Pulmonary artery endothelial cell (primary cell): Measurements from ENCODE around the gene NHS. TPM values are rescaled to one million over a fixed set of nuclear protein-coding genes. Genes with fewer than 3 reads are reported as not detected.

ENCODE experiments used
- DNase-seq: peaks from one replicate; pipeline ENCODE4 v3.0.0-alpha.2; 2011; ENCODE audit warnings: low read depth, low spot score
- total RNA-seq: library from RNA; depleted of rRNA; stranded (reverse); fragments of >200 nt; gene quantifications from 2 replicates; pipeline ENCODE4 v1.2.3, GENCODE V29; 2014

The NHS gene
- total RNA-seq, 1 donor from 2014 or later = 0.07 TPM

DNA sequence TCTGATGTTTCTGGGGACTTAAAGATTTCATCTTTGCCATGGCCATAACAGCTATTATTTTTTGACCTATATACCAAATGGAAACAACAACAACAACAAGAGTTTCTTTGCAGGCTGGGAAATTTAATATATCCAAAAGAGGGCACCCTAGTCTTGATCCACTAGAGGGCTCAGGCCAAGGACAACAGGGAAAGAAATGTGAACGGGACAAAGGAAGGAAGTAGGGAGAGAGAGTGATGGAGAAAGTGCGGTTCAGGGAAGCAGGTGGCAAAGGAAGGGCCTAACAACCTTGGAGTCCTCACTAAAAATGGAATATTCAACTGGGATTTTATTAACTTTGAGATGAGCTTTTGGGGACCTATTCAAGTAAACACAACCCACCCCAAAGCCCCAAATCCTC is 294.5 kb downstream of the NHS start:
- DNase-seq = no peak

- no peak for DNase-seq
These were observed 294.9 kb downstream of the NHS start for GRCh38 chrX:17669891-17670290.

DNA sequence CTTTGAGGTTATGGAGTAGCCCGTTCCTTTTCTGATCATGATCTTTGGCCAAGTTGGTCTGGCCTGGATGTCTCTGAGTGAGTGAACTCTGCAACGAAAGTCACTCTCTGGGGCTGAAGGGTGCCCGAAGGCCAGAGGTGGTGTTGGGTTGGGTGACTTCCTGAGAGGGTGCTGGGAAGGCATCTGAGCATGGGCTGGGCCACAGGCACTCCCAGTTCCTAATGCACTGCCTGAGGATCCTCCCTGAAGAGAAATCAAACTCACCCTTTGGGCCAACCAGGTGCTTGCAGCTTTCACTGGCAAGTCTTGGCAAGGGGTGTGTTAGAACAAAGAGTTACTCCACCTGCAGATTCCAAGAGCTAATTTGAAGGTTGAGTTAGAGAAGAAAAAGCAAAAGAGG is 295.9 kb downstream of the NHS start:
- no peak for DNase-seq

GRCh38 chrX:17674601-17675000 is 299.6 kb downstream of the NHS start:
- no peak for DNase-seq

- DNase-seq = no peak
These were observed 304.3 kb downstream of the NHS start for GRCh38 chrX:17679261-17679660.

DNA sequence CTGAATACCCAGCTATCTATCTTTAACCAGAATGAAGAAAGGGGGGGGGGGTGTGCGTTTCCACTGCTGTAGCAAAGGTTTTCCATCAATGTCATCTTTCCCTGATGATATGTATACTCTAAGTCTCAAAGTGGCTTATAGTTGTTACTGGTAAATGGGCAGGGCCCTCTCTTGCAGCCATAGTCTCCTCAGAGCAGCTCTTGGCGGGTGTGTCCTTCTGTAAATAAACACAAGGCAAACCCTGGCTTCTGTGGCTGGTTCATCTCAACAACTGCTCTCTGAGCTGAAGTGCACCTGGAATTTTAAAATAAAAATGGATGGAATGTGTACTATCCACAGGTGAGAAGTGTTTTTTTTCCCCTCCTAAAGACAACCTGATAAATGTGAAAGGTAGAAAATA is 304.8 kb downstream of the NHS start:
- no peak for DNase-seq

DNA sequence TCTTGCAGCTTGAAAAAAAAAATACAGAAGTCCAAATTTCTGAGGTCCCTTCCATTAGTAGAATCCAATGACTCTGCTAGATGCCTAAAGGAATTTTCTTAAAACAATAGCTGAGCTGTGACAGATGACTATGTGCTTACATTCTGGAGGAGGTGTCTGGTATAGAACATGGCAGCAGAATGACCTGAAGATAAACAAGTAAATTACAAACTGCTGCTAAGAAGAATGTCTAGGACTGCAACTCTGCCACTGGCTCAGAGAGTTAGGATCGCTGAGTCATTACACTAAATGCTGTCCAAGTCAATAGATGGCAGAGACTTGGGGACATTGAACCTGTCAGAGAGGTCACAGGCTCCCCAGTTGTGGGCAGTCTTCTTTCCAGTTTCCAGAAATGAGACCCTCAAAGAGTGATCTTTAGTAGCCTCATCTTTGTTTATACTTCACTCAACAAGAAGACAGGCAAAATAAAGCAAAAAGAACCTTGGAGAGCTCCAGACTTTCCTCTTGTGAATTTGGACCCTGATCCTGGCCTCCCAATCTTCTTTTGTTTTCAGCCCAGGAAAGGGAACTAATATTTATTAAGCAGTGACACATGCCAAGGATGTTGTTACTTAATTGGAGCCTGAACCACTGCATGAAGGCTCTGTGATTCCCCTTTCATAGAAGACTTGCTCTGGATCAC is 305.9 kb downstream of the NHS start:
- DNase-seq = no peak

- DNase-seq = no peak
These were observed 307.3 kb downstream of the NHS start for GRCh38 chrX:17682259-17682658.

DNA sequence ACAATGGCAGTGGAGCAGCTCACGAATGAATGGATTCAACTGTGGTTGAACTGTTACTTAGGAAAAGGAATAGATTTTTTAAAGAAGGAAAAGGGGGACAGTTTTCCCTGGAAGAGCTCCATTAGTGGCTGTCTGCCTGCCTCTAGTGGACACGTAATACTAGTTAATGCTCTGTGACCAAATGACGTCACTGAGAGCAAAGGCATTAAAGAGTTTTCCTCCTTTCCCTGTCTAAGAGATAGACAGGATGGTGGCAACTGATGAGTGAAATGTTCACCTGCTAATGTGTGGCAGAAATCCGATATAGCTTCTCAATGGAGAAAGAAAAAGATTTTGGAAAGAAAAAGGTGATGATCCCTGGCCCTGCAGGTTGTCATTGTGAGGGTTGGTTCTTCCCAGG is 310.0 kb downstream of the NHS start:
- no peak for DNase-seq

- DNase-seq = no peak
These were observed 312.6 kb downstream of the NHS start for GRCh38 chrX:17687648-17688047.

- DNase-seq = peak; percentile 26
These were observed 315.0 kb downstream of the NHS start for GRCh38 chrX:17689971-17690409.

DNA sequence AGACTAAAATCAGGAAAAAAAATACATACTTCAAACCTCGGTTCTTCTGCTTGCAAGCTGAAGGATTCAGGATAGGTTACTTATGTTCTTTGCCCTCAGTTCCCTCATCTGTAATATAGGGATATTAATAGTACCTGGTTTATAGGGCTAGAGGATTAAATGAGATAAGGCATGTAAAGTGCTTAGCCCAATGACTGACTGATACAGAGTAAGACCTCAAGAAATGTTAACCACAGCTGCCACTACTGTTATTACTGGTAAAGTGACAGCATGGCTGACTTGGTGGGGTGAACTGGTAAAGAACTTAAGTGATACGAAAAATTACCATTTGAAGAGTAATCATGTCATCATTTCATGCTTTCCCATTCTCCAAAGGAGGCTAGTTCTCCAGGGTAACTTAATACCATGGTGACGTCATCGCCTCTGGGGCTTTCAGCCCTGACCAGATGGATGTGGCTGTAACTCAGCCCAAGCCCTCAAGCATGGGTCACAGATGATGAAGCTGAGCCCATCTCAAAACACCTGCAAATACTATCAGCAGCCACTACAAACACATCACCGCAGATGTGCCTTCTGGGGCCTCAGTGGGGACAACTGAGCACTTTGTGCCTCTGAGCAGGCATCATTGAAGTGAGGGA is 317.8 kb downstream of the NHS start:
- DNase-seq = no peak

DNA sequence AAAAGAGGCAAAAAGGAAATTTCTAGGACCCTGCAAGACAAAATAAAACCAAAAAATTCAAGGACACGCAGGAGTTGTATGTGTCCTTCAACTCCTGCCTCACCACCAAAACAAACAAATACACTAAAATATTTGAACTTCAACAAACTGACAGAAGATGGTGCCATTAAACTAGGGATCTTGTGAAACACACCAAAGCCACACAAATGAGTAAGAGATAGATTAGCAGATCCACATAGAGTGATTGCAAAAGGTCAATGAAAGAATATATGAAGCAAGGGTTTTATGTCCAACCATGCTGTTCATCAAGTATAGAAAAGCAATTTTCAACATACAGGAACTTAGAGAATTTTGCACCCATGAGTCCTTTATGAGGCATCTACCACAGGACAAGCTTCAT is 322.2 kb downstream of the NHS start:
- no peak for DNase-seq

- DNase-seq = no peak
These were observed 326.0 kb downstream of the NHS start for GRCh38 chrX:17700976-17701375.

- DNase-seq = no peak
These were observed 328.2 kb downstream of the NHS start for GRCh38 chrX:17703201-17703600.

GRCh38 chrX:17705211-17705610 is 330.2 kb downstream of the NHS start:
- no peak for DNase-seq

GRCh38 chrX:17706676-17707075 is 331.7 kb downstream of the NHS start:
- no peak for DNase-seq

DNA sequence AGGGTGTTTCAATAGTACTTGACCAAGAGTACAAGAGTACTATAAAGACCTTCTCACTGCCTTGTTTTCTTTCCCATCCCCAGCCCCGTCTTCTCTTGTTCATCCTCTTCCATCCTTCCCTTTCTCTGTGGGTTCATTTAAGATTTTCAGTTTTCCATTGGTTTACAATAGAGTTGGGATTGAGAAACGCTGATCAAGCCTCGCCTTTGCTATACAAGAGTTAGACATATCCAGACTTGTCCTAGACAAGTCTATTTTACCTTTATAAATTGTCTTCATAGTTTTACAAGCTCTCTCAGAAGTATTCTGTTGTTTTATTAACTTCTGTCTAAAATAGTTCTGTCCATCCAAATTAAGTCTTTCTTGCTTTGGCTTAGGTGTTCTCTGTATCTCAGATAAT is 332.7 kb downstream of the NHS start:
- DNase-seq = no peak

DNA sequence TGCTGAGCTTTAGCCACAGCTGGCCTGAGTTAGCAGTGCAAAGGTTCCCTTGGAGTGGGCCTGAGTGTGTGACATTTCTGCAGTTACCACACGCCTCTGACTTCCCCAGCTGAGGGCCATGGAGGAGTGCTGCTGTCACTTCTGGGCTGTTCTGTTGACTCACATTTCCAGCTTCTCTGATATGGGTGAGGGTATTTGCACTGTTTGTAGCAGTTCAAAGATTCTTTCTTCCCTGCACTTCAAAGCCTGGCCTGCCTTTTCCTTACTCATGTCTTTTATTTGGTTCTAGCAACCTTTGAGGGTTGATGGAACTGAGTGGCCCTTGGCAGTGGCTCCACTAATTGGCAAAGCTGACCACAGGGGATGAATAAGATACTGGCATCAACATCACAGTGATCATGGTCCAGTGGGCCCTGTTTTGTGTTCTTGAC is 335.9 kb downstream of the NHS start:
- no peak for DNase-seq

- no peak for DNase-seq
These were observed 338.3 kb downstream of the NHS start for GRCh38 chrX:17713288-17713687.

- DNase-seq = no peak
These were observed 343.7 kb downstream of the NHS start for GRCh38 chrX:17718649-17719165.

DNA sequence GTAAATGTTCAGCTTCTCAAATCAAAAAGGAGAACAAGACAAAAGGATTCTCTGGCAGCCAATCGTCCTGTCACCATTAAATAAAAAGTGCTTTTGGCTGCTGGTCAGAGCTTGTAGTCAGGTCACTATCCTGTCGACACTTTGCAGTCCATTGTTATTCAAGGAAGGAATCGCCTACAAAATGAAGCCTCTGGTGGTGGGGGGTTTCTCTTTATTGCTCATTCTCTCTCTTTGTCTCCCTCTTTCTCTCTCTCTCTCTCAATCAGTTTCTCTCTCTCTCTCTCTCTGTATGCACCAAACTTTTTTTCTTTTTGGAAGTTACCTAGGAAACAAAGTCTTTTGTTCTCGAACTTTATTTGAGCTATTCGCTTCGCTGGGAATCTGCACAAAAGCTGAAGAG is 344.7 kb downstream of the NHS start:
- no peak for DNase-seq

- no peak for DNase-seq
These were observed 346.7 kb downstream of the NHS start for GRCh38 chrX:17721715-17722114.
